ENCODE data around the gene ACTN1.

GRCh38 chr14:68968721-68969120 lies 10.4 kb downstream of the ACTN1 start:
- TF ChIP-seq CTCF (IDR thresholded peaks at IDR 0.05) = no peak
- no peak for TF ChIP-seq POLR2AphosphoS5 (IDR thresholded peaks at IDR 0.05; ENCODE audit: insufficient read depth in 1 of 2, low read depth in 1 of 2)
